HG03521 (cell line): Measurements from ENCODE around the gene ANO8.
A peak's percentile ranks its signal among the peaks of the same experiment; 100 is the strongest.
"Not testable (repeated sequence)": the region's sequence is repeated elsewhere in the genome, so short reads cannot be mapped to it uniquely, and the experiment has no call there.

Source experiments
- ATAC-seq: cut with Tn5 transposase; IDR thresholded peaks from one replicate; pipeline ENCODE4 v1.9.1; 2021; ENCODE audit warnings: mild to moderate bottlenecking, moderate library complexity; ENCODE audit not compliant: unreplicated experiment

The ANO8 gene

GRCh38 chr19:17292301-17293074 is 42.2 kb downstream of the ANO8 start:
- ATAC-seq: peak; percentile 69

GRCh38 chr19:17289489-17289888 is 45.2 kb downstream of the ANO8 start:
- ATAC-seq: no peak

- ATAC-seq: no peak
Measured at GRCh38 chr19:17286752-17287151, 47.9 kb downstream of the ANO8 start.

- ATAC-seq: no peak
Measured at GRCh38 chr19:17286263-17286662, 48.4 kb downstream of the ANO8 start.

- no peak for ATAC-seq
Measured at GRCh38 chr19:17285415-17286135, 49.1 kb downstream of the ANO8 start.

- ATAC-seq: no peak
Measured at GRCh38 chr19:17283504-17283996, 51.1 kb downstream of the ANO8 start.

GRCh38 chr19:17282488-17283125 is 52.0 kb downstream of the ANO8 start:
- ATAC-seq: peak; percentile 72

- no peak for ATAC-seq
Measured at GRCh38 chr19:17281391-17282304, 53.0 kb downstream of the ANO8 start, which contains the start of gene ANKLE1. TSS of gene ANKLE1 (plus strand) at chr19:17281901. CDS start at chr19:17281921, 20 bp downstream.

GRCh38 chr19:17279436-17279835 is 55.2 kb downstream of the ANO8 start:
- ATAC-seq: no peak

GRCh38 chr19:17275441-17276175 is 59.0 kb downstream of the ANO8 start:
- ATAC-seq: no peak

- not testable (repeated sequence) for ATAC-seq
Measured at GRCh38 chr19:17274892-17275291, 59.8 kb downstream of the ANO8 start.
